Measurements from ENCODE around the gene MKLN1.
"Not testable (repeated sequence)": the region's sequence is repeated elsewhere in the genome, so short reads cannot be mapped to it uniquely, and the experiment has no call there.

The MKLN1 gene
- 38.0 to 111 (median 66.5) reads per million in 17 experiments for total RNA-seq

- peak; percentile 93 to 97 (median 96) for DNase-seq
These were observed at the start of gene MKLN1 for GRCh38 chr7:131327626-131328376. TSS of gene MKLN1 (plus strand) at chr7:131327876. CDS start at chr7:131327900, 24 bp downstream.

DNA sequence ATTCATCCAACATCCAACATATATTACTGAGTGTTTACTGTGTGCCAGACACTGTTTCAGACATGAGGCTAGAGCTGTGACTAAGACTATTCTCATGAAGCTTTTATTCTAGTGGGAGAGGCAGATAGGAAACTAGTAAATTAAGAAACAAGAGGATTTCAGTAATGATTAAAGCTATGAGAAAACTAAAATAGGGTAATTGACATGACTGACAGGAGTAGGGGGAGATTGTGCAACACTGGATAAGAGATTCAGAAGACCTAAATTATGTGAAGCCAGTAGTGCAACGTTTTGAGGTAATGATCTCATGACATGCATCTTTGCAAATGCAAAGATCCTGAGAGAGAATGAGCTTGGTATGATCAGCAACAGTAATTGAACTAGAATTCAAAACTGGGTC, 48.6 kb upstream of the MKLN1 start:
- DNase-seq: peak in 1 of 4 experiments; percentile 49

GRCh38 chr7:131281266-131282048, 46.2 kb upstream of the MKLN1 start:
- DNase-seq: peak in 3 of 4 experiments; percentile 5 to 64 (median 56)

- DNase-seq: no peak
These were observed 42.8 kb upstream of the MKLN1 start for GRCh38 chr7:131284702-131285419.

- DNase-seq: no peak
These were observed 42.1 kb upstream of the MKLN1 start for GRCh38 chr7:131285556-131285955.

- no peak for DNase-seq
These were observed 39.2 kb upstream of the MKLN1 start for GRCh38 chr7:131288450-131288849.

DNA sequence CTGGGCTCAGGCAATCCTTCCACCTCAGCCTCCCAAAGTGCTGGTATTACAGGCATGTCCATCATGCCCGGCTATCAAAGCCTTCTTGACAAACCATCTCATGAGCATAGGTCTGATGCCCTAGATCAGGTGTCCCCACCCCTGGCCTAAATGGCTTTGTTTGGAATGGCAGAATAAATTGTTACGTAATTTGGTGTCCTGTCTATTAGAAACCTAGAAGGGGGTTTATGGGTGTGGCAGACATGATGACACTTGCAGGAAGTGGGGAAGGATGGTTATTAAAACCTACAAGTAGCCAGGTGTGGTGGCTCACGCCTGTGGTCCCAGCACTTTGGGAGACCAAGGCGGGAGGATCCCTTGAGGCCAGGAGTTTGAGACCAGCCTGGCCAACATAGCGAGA, 38.6 kb upstream of the MKLN1 start:
- no peak for DNase-seq

DNA sequence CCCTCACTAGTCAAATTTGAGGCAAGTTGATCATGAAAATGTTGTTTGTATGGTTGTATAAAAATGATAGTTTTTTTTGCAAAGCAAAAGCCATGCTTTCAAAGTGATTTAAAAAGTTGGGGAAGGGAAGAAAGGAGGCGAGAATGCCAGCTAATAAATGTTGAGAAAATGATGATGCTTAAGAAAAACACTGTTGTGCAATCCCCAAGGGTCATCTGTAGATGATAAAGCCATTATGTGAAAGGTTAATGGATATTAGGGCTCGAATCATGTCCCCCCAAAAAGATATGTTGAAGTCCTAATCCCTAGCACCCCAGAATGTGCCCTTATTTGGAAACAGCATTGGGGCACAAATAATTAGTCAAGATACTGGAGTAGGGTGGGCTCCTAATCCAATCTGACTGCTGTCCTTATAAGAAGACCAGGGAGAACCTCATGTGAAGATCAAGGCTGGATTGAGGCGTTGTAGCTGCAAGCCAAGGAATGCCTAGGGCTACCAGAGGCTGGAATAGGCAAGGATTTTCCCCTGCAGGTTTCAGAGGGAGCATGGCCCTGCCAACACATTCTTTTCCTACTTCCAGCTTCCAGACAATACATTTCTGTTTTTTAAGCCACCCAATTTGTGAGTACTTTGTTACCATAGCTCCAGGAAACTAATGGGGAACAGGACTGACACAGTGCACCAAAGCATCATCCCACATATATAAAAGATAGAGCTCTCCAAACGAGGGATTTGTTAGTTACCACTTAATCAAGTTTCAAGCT, 35.4 kb upstream of the MKLN1 start:
- DNase-seq: no peak

- no peak for DNase-seq
These were observed 34.7 kb upstream of the MKLN1 start for GRCh38 chr7:131293018-131293417.

DNA sequence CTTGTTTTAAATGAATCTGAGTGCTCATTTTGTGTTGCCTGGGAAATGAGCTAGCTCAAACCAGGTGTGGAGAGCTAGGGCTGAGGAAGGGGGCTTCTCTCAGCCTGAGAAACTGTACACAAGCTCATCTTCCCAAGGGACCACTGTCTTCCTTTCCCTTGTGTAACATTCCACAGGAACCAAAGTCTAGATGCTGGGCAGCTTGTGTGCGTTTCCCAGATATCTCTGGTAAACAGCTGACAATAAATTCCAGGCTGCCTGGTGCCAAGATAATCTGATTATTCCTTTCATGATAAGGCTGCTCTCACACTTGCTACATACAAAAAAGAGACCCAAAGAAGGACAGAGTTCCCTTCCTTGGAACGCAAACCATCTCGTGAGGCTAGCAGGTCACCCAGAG, 33.1 kb upstream of the MKLN1 start:
- no peak for DNase-seq

DNA sequence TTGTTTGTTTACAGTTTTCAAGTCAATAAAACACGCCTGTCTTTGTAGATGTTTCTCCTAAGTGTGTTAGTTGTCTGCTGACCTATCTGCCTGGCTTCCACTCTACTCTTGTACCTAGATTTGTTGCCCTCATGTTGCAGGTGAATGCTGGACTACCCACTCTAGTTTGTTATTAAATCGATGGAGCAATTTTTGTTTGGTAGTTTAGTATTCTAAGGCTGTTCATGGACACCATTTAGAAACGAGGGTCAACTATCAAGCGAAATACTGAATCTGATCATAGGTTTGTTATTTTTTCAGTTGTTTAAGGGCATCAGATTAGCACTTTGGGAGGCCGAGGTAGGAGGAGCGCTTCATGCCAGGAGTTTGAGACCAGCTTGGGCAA, 29.1 kb upstream of the MKLN1 start:
- DNase-seq: no peak

DNA sequence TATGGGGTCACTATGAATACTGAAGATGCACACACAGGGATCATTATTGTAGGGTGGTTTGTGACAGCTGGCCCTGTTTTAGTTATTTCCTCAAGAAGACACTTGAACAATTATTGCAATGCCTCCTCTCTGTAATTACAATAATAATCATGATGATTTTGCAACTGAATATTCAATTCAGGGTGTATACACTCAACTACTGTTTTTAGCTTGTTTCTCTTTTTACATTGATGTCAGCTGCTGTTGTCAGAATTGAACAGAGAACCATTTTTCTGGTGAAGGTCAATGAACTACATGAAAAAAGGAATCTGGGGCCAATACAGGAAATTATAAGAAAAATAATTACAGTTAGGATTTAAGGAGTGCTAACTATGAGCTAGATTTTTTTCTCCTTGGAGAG, 28.6 kb upstream of the MKLN1 start:
- no peak for DNase-seq

GRCh38 chr7:131300078-131300477, 27.6 kb upstream of the MKLN1 start:
- DNase-seq: no peak

DNA sequence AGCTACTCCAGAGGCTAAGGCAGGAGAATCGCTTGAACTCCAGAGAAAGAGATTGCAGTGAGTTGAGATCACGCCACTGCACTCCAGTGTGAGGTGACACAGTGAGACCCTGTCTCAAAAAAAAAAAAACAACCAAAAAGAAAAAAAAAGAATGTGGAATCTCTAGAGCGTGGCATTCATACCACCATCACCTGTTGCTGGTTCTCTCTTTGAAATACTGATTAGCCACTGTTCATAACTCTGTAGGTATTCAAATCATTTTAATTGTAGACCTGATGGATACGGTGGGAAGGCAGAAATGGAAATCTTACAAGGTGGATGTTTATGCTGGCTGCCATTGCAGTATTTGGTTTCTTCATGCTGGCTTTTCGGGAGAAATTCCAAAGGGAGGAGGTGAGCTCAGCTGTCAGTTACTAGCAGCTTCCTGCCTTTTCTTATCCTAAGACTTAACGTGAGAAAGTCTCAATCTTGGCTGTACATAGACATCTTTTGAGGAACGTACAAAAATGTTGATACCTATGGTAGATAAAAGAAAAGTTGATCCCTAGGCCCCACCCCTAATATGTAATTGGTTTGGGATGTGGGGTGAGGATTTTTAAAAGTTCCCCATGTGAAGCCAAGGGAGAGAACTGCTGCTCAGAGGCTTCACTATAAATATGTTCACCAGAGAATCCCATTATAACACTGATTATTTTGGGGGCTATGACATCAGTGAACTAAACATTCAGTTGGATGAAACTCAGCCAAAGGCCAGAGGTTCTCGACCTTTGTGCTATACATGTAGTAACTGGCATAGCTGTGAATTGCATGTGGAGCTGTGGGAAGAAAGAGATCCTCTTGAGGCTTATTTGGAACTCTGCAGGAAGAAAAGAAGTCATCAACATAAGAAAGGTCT, 26.9 kb upstream of the MKLN1 start:
- DNase-seq: no peak

DNA sequence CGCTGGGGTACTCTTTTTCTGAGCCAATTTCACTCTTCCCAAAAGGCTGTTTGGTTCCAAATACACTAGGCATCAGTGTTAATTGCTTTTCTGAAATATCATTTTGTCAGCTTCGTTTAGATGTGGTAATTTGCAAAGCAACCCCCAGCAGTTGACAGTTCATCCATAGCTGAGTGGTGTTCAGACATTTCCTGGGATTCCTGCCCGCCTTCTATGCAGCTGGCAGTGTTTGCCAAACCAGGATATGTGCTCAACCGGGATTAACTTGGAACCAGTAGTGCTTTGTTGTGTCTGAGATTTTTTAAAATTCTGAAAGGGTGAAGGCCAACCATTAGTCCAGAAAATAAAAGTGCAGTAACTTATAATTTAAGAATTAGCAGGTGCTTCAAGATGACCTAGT, 25.2 kb upstream of the MKLN1 start:
- no peak for DNase-seq

DNA sequence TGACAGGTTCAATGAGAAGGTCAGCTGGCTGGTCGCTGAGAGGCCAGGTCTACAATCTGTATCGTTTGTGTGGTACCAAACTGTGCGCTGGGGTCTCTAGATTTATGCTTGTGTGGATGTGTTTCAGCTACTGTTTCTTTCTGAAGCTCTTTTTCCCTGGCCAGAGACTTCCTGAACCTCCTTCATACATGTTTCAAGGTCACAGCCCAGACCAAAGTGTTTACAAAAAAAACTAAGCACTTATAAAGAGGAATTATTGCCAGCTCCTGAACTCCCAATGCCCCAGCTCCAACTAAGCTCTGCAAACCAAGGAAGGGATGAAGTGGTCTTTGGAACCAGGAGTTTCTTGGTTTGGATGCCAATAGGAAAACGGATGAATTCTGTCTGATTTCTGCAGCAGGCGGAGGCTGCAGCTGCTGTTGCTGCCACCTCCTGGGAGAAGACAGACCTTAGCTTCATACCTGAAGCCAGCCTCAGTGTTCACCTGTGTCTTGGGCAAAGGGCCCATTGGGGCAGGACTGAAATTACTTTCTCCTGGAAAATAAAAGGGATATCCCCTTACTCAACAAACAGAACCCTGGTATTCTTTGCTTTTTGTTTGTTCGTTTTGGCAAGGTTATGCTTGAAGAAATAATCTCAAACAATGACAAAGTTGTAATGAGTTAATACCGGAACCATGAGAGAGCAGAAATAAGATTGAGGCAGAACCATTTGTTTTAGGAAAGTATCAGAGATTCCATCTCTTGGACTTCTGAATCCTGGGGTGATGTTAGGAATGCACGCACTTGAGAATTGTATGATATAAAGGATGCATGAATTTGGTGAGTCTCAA, 24.6 kb upstream of the MKLN1 start:
- peak in 2 of 4 experiments; percentile 11 to 17 for DNase-seq

DNA sequence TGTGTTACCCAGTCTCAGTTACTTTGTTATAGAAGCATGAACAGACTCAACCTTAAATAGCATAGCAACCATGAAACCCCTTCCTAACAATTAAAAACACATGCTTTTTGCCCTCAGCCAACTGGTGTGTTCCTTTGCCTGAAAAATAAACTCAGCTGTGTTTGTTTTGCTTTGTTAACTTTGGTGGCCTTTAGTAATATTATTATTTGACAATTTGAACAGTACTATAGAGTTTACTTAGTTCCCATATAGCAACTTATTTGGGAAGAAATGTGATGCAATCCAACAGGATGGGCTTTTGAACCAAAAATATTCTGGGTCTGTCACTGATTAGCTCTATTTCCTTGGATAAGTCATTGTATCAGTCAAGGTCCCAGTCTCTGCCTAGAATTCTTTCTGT, 22.5 kb upstream of the MKLN1 start:
- DNase-seq: no peak

DNA sequence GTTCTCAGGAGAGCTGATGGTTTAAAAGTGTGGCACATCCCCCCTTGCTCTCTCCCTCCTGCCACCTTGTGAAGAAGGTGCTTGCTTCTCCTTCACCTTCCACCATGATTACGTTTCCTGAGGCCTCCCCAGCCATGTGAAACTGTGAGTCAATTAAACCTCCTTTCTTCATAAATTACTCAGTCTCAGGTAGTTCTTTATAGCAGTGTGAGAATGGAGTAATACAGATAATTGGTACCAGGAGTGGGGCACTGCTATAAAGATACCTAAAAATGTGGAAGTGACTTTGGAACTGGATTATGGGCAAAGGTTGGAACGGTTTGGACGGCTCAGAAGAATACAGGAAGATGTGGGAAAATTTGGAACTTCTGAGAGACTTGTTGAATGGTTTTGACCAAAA, 21.6 kb upstream of the MKLN1 start:
- DNase-seq: not testable (repeated sequence)

DNA sequence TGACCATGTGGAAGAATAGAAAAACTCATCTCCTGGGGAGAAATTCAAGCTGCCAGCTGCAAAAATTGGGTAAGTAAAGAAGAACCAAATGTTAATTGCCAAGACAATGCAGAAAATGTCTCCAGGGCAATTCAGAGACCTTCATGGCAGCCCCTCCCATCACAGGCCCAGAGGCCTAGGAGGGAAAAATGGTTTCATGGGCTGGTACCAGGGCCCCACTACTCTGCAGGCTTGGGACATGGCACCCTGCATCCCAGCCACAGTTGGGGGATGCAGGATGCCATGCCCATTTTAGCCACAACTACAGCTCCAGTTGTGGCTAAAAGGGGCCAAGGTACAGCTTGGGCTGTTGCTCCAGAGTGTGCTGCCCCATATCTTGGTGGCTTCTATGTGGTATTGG, 20.9 kb upstream of the MKLN1 start:
- no peak for DNase-seq

- DNase-seq: no peak
These were observed 20.0 kb upstream of the MKLN1 start for GRCh38 chr7:131307627-131308026.

DNA sequence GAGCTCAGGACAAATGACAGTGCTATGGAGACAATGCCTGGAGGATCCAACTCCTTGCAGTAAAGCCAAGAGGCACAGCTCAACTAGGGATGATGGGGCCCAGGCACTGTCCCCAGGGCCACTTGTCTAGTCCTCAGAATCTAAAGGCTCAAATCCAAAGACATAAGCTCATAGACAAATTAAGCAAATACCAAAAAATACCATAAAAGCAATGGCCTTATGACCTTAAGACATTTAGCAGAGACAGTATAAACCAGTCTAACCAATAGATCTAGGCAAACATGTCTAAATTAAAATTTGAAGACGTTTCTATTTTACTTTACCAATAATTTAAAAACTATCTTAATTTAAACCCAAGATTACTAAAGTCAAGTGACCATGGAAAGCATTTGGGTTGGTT, 14.8 kb upstream of the MKLN1 start:
- no peak for DNase-seq

All from suppressor macrophage (primary cell).